Measurements from ENCODE around the gene ALDH1B1. TPM values are rescaled to one million over a fixed set of nuclear protein-coding genes. Genes with fewer than 3 reads are reported as not detected.

ALDH1B1 gene
- total and polyA plus RNA-seq, 5 experiments from 2014 or later = 4.5 to 11.9 (median 9.2) TPM

DNA sequence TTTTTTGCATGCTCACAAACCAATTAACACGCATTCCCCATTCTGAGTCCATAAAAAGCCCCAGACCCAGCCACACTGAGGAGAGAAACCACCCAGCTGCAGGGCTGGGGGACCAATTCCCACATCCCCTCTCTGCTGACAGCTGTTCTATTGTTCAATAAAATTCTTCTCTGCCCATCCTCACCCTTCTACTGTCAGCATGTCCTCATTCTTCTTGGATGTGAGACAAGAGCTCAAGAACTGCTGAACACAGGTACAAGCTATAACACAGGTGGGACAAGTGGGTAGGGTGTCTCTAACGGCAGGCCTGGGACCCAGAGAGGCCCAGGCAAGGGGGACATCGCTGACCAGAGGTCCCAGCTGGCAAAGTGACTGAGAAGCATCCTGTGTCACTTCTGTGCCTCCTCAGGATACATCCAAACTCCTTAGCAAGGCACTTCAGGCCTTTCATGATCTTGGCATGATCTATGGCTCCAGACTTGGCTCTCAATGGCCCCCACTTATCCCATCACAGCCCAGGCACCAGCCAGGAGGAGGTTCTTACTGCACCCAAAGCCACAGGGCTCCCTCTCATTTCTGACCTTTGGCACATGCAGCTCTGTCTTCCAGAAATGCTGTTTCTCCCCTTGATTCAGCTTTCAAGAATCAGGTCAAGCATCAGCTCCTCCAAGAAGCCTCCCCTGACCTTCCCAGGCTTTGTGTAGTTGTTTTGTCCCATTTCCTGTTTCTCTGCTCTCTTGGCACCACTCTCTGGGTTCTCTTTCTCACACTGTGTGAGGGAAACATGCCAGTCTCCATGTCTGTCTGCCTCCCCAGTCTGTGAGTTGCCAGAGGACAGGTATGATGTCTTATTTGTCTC lies 7.3 kb upstream of the ALDH1B1 start:
- H3K4me3 Mint-ChIP-seq = no peak overlapping the region
- H3K4me1 Mint-ChIP-seq = no peaks in the 10 kb centered on the region
- peaks cover 0 to 11% (median 0%) of the 10 kb centered on the region in 9 donors for H3K9me3 Mint-ChIP-seq
- H3K27ac Mint-ChIP-seq = peak overlapping the region in 1 of 10 donors; percentile 4
- DNase-seq (no peak), ATAC-seq (no peak)
- POLR2A ChIA-PET = no interaction called here
- no peaks in the 10 kb centered on the region for H3K36me3 Mint-ChIP-seq
- H3K27me3 Mint-ChIP-seq = peaks cover 0 to 11% (median 3%) of the 10 kb centered on the region in 5 donors

GRCh38 chr9:38385896-38386295 lies 6.6 kb upstream of the ALDH1B1 start:
- Mint-ChIP-seq H3K27ac (no peak overlapping the region), H3K4me1 (no peaks in the 10 kb centered on the region), H3K4me3 (no peak overlapping the region), H3K9me3 (peaks cover 0 to 11% (median 0%) of the 10 kb centered on the region in 9 donors), H3K27me3 (peaks cover 0 to 13% (median 6%) of the 10 kb centered on the region in 5 donors), H3K36me3 (no peaks in the 10 kb centered on the region)
- no peak for ATAC-seq
- DNase-seq = no peak
- POLR2A ChIA-PET = no interaction called here

DNA sequence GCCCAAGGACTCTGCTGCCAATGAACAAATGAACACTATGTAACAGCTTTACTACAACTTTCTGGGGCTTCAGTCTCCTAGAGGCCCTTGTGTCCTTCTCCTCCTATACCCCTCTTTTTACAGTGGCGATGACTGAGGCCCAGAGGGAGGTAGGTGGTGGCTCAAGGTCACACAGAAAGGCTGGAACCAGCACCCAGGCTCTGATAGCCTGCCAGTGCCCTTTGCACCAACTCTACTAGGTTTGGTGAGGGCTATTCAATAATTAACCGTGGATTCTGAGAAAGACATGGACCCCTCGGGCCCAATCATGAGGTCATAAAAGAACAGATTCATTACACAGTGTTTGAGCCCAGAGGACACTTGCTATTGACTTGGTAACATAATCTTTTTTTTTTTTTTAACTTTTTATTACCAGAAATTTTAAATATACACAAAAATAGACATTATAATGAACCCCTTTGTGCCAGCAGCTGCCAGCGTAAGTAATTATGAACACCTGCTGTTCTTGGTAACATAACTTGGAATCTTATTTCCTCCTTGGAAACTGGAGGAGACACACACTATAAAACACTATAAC lies 6.1 kb upstream of the ALDH1B1 start:
- Mint-ChIP-seq H3K4me1 (peaks cover 0 to 2% (median 0%) of the 10 kb centered on the region in 4 donors), H3K36me3 (no peaks in the 10 kb centered on the region), H3K27ac (no peak overlapping the region), H3K4me3 (no peak overlapping the region), H3K9me3 (peaks cover 0 to 11% (median 0%) of the 10 kb centered on the region in 9 donors), H3K27me3 (peaks cover 0 to 15% (median 8%) of the 10 kb centered on the region in 5 donors)
- POLR2A ChIA-PET = no interaction called here
- ATAC-seq (no peak), DNase-seq (no peak)

- H3K36me3 Mint-ChIP-seq = no peaks in the 10 kb centered on the region
- POLR2A ChIA-PET = no interaction called here
- H3K4me3 Mint-ChIP-seq = no peak overlapping the region
- peaks cover 0 to 15% (median 8%) of the 10 kb centered on the region in 5 donors for H3K27me3 Mint-ChIP-seq
- H3K4me1 Mint-ChIP-seq = peaks cover under 1 to 3% (median 2%) of the 10 kb centered on the region in 4 donors
- DNase-seq (no peak), ATAC-seq (no peak)
- H3K27ac Mint-ChIP-seq = no peak overlapping the region
- peaks cover 0 to 11% (median 0%) of the 10 kb centered on the region in 9 donors for H3K9me3 Mint-ChIP-seq
These were observed 5.4 kb upstream of the ALDH1B1 start for GRCh38 chr9:38387066-38387465.

- Mint-ChIP-seq H3K4me3 (no peak overlapping the region), H3K27ac (no peak overlapping the region), H3K36me3 (no peaks in the 10 kb centered on the region), H3K4me1 (peaks cover 2 to 7% (median 4%) of the 10 kb centered on the region in 4 donors), H3K27me3 (peaks cover 0 to 15% (median 8%) of the 10 kb centered on the region in 5 donors), H3K9me3 (peaks cover 0 to 11% (median 0%) of the 10 kb centered on the region in 9 donors)
- DNase-seq = no peak
- no peak for ATAC-seq
- POLR2A ChIA-PET = no interaction called here
These were observed 4.8 kb upstream of the ALDH1B1 start for GRCh38 chr9:38387751-38388150.

DNA sequence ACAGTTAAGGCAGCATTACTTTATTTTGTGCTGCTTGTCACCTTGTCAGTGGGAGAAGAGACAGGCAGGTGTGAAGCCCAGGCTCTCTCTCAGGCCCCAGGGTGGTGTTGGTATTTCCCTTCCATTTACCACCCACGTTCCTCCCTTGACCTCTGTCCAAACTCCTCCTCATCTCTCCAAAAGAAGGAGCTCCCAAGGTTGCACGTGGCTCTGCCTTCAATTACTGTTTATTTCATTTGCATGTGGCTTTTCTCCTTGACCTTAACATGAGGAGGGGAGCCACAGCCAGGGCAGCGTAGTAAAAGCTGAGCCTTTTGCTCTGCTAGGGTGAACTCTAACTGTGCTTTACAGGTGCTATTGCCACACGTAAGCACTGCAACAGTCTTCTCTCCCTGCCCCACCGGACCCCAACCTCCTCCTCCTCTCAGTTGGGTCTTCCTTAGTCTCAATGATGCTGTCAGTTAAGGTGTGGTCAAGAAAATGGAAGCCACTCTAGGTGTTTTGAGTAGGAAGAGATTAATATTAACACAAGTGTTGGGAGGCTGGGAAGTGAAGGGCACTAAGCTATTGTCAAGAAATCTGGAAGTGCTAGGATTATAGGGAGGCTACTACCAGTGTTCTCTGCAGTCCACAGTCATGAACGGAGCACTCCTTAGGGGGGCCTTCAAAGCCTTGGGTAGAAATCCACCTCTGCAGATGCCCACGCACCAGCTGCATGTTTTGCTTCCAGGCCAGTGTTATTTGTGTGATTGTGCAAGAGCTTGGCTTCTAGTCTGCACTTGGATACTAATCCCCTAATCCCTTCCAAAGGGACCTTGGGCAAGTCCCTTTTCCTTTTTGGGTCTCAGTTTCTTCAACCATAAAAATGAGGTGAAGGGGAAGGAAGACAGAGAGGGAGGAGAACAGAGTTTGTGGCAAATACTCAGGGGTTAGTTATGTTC lies 3.9 kb upstream of the ALDH1B1 start:
- peak overlapping the region in 1 of 10 donors; percentile 19 for H3K27ac Mint-ChIP-seq
- peaks cover 0 to 11% (median 0%) of the 10 kb centered on the region in 9 donors for H3K9me3 Mint-ChIP-seq
- H3K36me3 Mint-ChIP-seq = no peaks in the 10 kb centered on the region
- peaks cover 10 to 15% (median 12%) of the 10 kb centered on the region in 4 donors for H3K4me1 Mint-ChIP-seq
- DNase-seq = no peak
- no peak overlapping the region for H3K4me3 Mint-ChIP-seq
- ATAC-seq = no peak
- H3K27me3 Mint-ChIP-seq = peaks cover 0 to 15% (median 8%) of the 10 kb centered on the region in 5 donors
- POLR2A ChIA-PET = no interaction called here

DNA sequence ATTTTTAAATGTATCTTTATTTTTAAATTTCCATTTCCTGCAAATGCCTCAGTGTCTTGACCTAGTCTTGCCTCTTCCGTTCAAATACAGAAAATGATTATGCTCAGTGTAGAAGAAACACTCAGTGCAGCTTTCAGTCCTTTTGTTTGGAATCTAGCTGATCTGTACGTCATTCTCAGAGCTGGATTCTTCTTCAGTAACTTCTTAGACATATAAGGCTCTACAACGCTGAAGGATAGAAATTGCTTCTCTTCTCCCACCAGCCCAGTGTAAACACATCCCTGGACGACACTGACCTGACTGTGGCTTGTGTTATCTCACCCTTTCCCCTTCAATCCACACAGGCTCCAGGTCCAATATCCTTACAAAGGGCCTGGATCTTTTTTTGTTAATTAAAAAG lies 3.2 kb upstream of the ALDH1B1 start:
- ATAC-seq = no peak

GRCh38 chr9:38390442-38390841 lies 2.1 kb upstream of the ALDH1B1 start:
- Mint-ChIP-seq H3K4me3 (peak overlapping the region in 3 of 10 donors; percentile 12 to 46 (median 20)), H3K4me1 (peaks cover 15 to 25% (median 18%) of the 10 kb centered on the region in 4 donors), H3K27ac (no peak overlapping the region), H3K27me3 (peaks cover 0 to 8% (median 3%) of the 10 kb centered on the region in 5 donors), H3K36me3 (peaks cover 4 to 6% (median 5%) of the 10 kb centered on the region in 3 donors), H3K9me3 (peaks cover 0 to 6% (median under 1%) of the 10 kb centered on the region in 9 donors)
- POLR2A ChIA-PET = no interaction called here
- DNase-seq (no peak), ATAC-seq (no peak)

More for the DNA sequence above, 3.2 kb upstream of the ALDH1B1 start:
- POLR2A ChIA-PET = no interaction called here
- Mint-ChIP-seq H3K36me3 (no peaks in the 10 kb centered on the region), H3K27ac (no peak overlapping the region), H3K4me1 (peaks cover 13 to 20% (median 17%) of the 10 kb centered on the region in 4 donors), H3K27me3 (peaks cover 0 to 15% (median 8%) of the 10 kb centered on the region in 5 donors), H3K9me3 (peaks cover 0 to 11% (median 0%) of the 10 kb centered on the region in 9 donors), H3K4me3 (no peak overlapping the region)
- no peak for DNase-seq

DNA sequence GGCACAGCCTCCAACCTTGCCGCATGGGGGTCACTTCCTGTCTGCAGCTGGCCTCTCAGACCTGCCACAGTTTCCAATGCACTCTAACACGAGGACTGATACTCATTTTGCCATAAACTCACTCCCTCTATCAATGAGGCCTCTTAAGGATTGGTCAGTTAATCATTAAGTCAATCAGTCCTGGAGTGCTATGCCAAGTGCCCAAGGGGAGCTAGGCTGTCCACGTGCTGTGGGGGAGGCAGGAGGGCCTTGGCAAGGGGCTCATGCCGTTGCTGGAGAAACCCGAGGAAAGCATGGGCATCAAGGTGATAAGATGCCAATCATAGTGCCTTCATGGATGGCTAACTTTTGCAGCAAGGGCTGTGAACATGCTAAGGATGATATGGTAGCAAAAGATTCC lies 1.7 kb upstream of the ALDH1B1 start:
- H3K27ac Mint-ChIP-seq = peak overlapping the region in 1 of 10 donors; percentile 89
- DNase-seq (no peak), ATAC-seq (no peak)
- peaks cover 0 to 6% (median 0%) of the 10 kb centered on the region in 9 donors for H3K9me3 Mint-ChIP-seq
- H3K4me1 Mint-ChIP-seq = peaks cover 15 to 25% (median 18%) of the 10 kb centered on the region in 4 donors
- H3K36me3 Mint-ChIP-seq = peaks cover 4 to 9% (median 9%) of the 10 kb centered on the region in 3 donors
- peaks cover 0 to 8% (median 3%) of the 10 kb centered on the region in 5 donors for H3K27me3 Mint-ChIP-seq
- peak overlapping the region in 9 of 10 donors; percentile 39 to 95 (median 55) for H3K4me3 Mint-ChIP-seq
- POLR2A ChIA-PET = no interaction called here

- POLR2A ChIA-PET = no interaction called here
- ATAC-seq = no peak
These were observed 1.0 kb upstream of the ALDH1B1 start for GRCh38 chr9:38391278-38392118.

DNA sequence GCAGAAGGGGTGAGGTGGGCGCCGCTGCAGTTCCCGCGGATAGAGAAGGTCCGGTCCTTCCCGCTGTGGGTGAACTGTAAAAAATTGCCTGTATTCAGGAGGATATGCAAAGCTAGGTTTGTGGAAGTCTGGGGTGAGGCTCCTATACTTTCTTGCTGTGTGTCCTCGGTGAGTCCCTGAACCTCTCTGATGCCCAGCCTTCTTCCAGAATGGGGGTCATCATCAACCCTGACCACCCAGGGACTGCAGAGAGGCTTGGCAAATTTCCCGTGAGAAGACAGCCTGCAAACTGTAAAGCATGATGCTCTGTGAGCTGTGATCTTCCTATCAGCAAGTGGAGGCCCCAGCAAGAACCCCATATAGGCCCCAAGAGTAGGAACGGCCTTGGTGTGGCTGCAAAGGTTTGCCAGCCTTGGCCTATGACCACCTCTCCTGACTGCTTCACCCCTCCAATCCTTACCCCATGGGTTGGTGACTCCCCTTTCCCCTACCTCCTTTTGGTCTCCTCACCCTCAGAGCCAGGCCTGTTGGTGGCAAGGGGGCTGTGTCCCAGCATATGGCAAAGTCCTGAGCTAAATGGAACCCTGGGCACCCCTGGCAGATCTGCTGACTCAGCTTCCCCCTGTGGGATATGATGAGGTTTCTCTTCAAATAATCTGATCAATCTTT lies 760 bp downstream of the ALDH1B1 start:
- Mint-ChIP-seq H3K27ac (peak overlapping the region; percentile 66 to 92 (median 86)), H3K36me3 (peaks cover 16 to 30% (median 28%) of the 10 kb centered on the region in 3 donors), H3K9me3 (peaks cover 0 to 25% (median 4%) of the 10 kb centered on the region in 9 donors), H3K4me1 (peaks cover 15 to 25% (median 18%) of the 10 kb centered on the region in 4 donors), H3K27me3 (peaks cover 0 to 8% (median 0%) of the 10 kb centered on the region in 5 donors), H3K4me3 (peak overlapping the region; percentile 84 to 97 (median 90))
- ATAC-seq = peak; percentile 9 to 29
- DNase-seq = peak in 3 of 10 donors; percentile 10 to 27 (median 11)
- POLR2A ChIA-PET = no interaction called here

More at GRCh38 chr9:38391278-38392118, 1.0 kb upstream of the ALDH1B1 start:
- H3K36me3 Mint-ChIP-seq = peaks cover 6 to 15% (median 14%) of the 10 kb centered on the region in 3 donors
- peak overlapping the region in 7 of 10 donors; percentile 18 to 92 (median 51) for H3K27ac Mint-ChIP-seq
- peaks cover 0 to 8% (median 3%) of the 10 kb centered on the region in 5 donors for H3K27me3 Mint-ChIP-seq
- peaks cover 15 to 25% (median 18%) of the 10 kb centered on the region in 4 donors for H3K4me1 Mint-ChIP-seq
- H3K9me3 Mint-ChIP-seq = peaks cover 0 to 8% (median under 1%) of the 10 kb centered on the region in 9 donors
- no peak for DNase-seq
- peak overlapping the region; percentile 84 to 97 (median 90) for H3K4me3 Mint-ChIP-seq
